ENCODE results near the gene MASP2.
"Not testable (repeated sequence)": the region's sequence is repeated elsewhere in the genome, so short reads cannot be mapped to it uniquely, and the experiment has no call there.

The MASP2 gene

DNA sequence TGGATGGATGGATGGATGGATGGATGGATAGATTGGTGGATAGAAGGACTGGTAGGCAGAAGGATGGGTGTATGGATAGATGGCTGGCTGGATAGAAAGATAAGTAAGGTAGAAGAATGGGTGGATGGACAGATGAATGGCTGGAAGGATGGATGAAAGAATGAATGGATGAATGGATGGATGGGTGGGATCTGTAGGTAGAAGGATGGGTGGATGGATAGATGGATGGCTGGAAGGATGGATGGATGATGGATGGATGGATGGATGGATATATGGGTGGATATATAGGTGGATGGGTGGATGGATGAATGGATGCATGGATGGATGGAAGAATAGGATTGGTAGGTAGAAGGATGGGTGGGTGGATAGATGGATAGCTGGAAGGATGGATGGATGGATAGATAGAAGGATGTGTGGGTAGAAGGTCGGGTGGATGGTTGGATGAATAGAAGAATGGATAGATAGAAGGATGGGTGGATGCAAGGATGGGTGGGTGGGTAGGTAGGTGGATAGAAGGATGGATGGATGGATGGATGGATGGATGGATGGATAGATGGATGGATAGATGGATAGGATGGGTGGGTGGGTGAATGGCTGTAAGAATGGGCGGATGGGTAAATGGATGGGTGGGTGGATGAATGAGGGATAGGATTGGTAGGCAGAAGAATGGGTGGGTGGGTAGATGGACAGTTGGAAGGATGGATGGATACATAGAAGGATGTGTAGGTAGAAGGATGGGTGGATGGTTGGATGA lies 7.5 kb downstream of the MASP2 start:
- no peak for DNase-seq (ENCODE audit: low read depth in 2 of 2)

- DNase-seq (ENCODE audit: low read depth in 2 of 2), result peak; percentile 74 to 83
Measured at GRCh38 chr1:11037740-11038182, 9.3 kb downstream of the MASP2 start.

GRCh38 chr1:11037019-11037739 lies 9.9 kb downstream of the MASP2 start:
- not testable (repeated sequence) for DNase-seq (ENCODE audit: low read depth in 2 of 2)

DNA sequence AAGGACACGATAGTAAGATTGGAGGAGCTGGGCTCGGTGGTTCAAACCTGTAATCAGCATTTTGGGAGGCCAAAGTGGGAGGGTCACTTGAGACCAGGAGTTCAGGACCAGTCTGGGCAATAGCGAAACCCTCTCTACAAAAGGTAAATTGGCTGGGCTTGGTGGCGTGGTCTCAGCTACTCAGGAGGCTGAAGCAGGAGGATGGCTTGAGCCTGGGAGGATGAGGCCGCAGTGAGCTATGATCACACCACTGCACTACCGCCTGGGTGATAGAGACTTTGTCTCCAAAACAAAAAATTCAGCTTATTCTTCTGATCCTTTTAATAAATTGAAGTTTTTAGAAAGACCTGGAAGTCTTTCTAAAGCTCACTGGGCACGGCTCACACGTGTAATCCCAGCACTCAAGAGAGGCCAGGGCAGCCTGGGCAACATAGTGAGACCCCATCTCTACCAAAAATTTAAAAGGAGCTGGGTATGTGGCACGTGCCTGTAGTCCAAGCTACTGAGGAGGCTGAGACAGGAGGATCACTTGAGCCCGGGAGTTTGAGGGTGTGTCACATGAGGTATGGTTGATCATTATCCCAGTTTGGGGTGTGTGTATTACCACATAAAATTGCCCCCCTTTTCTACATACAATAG lies 15.3 kb downstream of the MASP2 start:
- no peak for DNase-seq (ENCODE audit: low read depth in 2 of 2)

DNA sequence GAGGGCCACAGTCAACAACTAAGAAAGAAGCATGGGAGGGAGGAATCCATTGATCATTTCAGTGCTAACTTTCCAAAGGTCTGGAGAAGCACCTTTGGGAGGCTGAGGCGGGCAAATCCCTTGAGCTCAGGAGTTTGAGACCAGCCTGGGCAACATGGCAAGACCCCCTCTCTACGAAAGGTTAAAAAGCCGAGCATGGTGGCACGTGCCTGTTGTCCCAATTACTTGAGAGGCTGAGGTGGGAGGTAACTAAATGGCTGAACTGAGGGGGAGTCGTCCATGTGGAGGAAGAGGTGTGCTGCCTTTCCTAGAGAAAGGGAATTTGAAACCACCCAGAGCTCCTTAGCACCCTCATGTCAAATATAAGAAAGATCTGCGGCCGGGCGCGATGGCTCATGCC lies 16.2 kb downstream of the MASP2 start:
- DNase-seq (ENCODE audit: low read depth in 2 of 2), result no peak

DNA sequence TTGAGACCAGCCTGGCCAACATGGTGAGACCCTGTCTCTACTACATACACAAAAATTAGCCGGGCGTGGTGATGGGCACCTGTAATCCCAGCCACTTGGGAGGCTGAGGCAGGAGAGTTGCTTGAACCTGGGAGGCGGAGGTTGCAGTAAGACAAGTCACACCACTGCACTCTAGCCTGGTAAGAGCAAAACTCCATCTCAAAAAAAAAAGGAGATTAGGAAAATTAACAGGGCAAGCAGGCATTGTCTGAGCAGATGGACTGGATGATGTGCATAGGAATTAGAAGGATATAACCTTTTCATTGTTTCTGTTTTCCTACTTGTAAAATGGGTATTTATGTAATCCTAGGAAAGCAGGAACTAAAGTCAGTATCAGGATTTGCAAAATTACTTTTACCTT lies 19.0 kb downstream of the MASP2 start:
- no peak for DNase-seq (ENCODE audit: low read depth in 2 of 2)

- DNase-seq (ENCODE audit: low read depth in 2 of 2), result no peak
Measured at GRCh38 chr1:11027316-11027715, 19.7 kb downstream of the MASP2 start.

GRCh38 chr1:11026903-11027302 lies 20.1 kb downstream of the MASP2 start:
- no peak for DNase-seq (ENCODE audit: low read depth in 2 of 2)

DNA sequence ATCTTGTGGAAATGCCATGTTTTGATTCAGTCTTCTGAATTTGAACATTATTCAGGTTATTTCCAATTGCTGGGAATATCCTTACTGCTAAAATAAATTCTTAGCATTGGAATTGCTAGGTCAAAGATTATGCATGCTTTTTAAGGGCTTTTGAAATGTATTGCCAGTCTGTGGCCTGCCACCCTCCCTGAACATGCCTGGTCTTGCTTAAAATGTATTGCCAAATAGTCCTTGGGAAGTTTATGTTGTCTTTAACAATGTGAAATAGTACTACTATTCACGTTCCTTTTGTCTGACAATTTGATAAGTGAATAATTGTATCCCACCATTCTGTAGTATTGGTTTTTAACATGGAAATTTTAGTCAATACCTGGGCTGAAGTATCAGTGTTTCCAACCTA lies 21.0 kb downstream of the MASP2 start:
- no peak for DNase-seq (ENCODE audit: low read depth in 2 of 2)

GRCh38 chr1:11025618-11026017 lies 21.4 kb downstream of the MASP2 start:
- DNase-seq (ENCODE audit: low read depth in 2 of 2), result no peak

DNA sequence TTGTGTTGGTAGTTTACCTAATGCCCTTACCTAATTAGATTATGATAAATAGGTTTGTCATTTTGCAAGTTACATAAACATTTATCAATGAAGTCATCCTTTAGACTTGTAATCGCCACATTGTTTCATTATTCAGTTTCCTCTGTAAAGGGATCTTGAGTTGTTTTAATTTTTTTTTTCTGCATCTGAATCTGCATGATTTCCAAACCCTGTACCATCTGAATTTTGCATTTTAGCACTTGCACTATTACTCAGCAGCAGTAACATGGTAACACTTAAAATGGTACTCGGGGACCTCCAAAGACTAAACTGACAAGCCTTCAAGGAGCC lies 22.2 kb downstream of the MASP2 start:
- DNase-seq (ENCODE audit: low read depth in 2 of 2), result no peak

GRCh38 chr1:11024154-11024873 lies 22.7 kb downstream of the MASP2 start:
- no peak for DNase-seq (ENCODE audit: low read depth in 2 of 2)

DNA sequence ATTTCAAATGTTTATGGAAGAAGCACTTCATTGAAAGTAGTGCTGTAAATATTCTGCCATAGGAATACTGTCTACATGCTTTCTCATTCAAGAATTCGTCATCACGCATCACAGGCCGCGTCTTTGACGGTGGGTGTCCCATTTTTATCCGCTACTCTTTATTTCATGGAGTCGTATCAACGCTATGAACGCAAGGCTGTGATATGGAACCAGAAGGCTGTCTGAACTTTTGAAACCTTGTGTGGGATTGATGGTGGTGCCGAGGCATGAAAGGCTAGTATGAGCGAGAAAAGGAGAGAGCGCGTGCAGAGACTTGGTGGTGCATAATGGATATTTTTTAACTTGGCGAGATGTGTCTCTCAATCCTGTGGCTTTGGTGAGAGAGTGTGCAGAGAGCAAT lies 23.8 kb downstream of the MASP2 start:
- no peak for DNase-seq (ENCODE audit: low read depth in 2 of 2)

- no peak for DNase-seq (ENCODE audit: low read depth in 2 of 2)
Measured at GRCh38 chr1:11019971-11020370, 27.1 kb downstream of the MASP2 start.

DNA sequence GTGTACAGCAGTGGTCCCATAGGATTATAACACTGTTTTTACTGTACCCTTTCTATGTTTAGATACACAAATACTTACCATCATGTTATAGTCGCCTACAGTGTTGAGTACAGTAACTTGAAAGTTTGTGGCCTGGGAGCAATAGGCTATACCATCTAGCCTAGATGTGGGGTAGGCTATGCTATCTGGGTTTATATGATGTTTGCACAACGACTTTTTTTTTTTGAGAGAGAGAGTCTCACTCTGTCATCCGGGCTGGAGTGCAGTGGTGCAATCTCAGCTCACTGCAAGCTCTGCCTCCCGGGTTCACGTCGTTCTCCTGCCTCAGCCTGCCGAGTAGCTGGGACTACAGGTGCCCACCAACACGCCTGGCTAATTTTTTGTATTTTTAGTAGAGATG lies 27.7 kb downstream of the MASP2 start:
- not testable (repeated sequence) for DNase-seq (ENCODE audit: low read depth in 2 of 2)

DNA sequence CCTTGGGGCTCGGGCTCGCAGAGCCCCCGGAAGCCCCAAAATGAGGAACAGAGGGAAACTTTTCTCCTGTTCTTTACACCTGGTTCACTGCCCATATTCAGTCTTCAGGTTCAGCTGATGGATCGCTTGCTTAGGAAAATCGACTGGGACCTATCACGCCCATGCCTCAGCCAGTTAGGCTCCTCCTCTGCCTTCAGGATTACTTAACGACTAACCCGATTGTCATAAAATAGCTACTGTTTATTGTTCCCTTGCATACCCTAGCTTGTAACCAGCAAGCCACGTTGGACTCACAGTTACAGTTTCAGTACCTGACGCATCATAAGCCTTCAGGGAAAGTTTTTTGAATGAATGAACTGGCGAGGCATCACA lies 33.9 kb downstream of the MASP2 start:
- no peak for DNase-seq (ENCODE audit: low read depth in 2 of 2)

DNA sequence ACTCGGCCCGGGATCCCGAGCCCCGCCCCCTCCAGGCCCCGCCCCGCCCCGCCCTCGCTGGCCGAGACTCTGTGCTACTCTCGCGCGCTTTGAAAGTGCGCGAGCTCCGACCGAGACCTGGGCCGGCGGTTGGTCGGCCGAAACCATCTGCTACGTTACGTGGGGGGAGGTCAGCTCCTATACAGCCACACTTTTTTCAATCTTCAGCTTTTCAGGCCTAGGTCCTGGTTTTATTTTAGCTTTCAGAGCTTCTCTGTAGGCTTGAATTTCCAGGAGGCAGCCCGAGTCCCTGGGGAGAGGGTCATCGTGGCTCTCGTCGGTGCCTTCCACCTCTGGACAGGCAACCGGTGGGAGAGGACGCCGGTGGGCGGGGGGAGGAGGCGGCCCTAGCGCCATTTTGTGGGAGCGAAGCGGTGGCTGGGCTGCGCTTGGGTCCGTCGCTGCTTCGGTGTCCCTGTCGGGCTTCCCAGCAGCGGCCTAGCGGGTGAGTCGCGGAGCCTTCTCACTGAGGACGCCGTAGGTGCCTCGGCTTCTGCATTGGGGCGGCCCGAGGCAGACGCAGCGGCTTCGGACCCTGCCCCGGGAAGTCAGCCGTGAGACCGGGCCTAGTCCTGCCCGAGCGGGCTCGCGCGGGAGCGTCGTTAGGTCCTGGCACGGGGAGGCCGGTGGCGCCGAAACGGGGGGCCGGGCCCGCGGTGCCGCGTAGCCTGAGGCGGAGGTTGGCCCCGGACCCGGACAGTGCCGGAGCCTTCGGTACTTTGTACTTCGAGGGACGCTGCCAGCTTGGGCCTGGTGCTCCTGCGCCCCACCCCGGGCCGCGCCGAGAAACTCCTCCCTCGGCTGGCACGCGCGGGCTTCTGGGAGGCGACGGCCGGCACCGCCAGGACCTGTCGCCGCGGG lies 34.5 kb downstream of the MASP2 start, which contains the start of gene TARDBP:
Gene TARDBP (plus strand): TSS at position 395 of the 900 bp plus-strand sequence. CDS start 1,074 bp downstream, outside the sequence.
- peak; percentile 80 to 86 for DNase-seq (ENCODE audit: low read depth in 2 of 2)

DNA sequence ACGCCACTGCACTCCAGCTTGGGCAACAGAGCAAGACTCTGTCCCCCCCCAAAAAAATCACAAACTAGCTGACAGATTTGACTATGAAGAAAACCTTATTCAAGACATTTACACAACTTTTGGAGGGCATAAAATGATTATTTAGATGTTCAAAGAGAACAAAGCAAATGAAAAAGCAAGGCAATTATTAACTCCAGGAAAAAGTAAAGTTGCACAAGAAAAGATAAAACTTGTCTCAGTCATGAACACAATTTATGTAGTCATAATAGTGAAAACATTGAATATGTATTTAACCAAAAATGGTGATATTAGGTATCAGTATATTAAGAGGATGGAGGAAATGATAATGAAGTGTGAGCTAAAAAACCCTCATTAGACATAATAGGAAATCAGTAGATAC lies 46.5 kb downstream of the MASP2 start:
- no peak for DNase-seq (ENCODE audit: low read depth in 2 of 2)

DNA sequence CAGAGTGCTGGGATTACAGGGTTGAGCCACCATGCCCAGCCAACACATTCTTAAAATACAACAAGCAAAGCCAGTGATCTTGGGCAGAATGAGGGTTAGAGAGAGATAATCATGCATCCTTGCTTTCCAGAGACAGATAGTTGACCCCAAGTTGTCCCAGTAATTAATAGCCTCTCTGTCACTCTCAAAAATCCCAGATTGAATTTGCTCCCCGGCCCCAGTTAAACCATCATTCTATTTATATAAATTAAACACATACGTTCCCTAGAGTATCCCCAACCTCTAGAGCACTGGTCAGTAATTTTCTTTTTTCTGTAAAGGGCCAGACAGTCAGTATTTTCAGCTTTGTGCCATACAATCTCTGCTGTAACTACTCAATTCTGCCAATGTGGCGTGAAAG lies 50.9 kb downstream of the MASP2 start:
- DNase-seq (ENCODE audit: low read depth in 2 of 2), result no peak

DNA sequence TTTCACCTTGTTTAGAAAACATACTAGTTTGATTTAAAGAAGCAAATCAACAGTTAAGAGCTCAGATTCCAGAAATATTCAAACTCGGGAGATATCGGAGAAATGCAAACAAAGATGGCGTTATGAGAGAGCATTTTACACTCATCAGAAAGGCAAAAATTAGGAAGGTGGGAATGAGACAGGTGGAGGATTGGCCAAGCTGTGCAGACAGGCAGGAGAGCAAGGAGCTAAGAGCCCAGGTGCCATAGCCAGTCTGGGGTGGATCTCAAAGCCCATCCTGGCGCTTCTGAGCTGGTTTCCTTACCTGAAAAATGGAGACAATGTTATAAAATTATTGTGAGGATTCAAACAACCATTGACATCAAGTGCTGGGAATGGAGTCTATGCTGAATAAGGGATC lies 54.2 kb downstream of the MASP2 start:
- DNase-seq (ENCODE audit: low read depth in 2 of 2), result no peak

DNA sequence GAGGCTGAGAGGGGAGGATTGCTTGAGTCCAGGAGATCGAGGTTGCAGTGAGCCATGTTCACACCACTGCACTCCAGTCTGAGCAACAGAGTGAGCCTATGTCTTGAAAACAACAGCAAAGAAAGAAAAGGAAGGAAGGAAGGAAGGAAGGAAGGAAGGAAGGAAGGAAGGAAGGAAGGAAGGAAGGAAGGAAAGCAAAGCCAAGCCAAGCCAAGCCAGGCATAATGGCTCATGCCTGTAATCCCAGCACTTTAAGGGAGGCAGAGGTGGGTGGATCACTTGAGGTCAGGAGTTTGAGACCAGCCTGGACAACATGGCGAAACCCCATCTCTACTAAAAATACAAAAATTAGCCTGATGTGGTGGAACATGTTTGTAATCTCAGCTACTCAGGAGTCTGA lies 55.0 kb downstream of the MASP2 start:
- not testable (repeated sequence) for DNase-seq (ENCODE audit: low read depth in 2 of 2)
